Osteocyte (in vitro differentiated cells): ENCODE results near the gene BAG5. TPM values are rescaled to one million over a fixed set of nuclear protein-coding genes. Genes with fewer than 3 reads are reported as not detected.

Experiments
- DNase-seq: peaks from one replicate; pipeline ENCODE4 v3.0.0; 2021; ENCODE audit warnings: mixed read lengths; ENCODE audit not compliant: unreplicated experiment; ENCODE audit errors: extremely low spot score
- H3K27ac Mint-ChIP-seq: one replicate; pipeline ENCODE4 v1.8.0; 2021; ENCODE audit warnings: mild to moderate bottlenecking, mixed read lengths; ENCODE audit not compliant: unreplicated experiment
- H3K27me3 Mint-ChIP-seq: one replicate; pipeline ENCODE4 v1.8.0; 2021; ENCODE audit warnings: mixed read lengths; ENCODE audit not compliant: unreplicated experiment
- H3K36me3 Mint-ChIP-seq: one replicate; pipeline ENCODE4 v1.8.0; 2021; ENCODE audit warnings: mixed read lengths; ENCODE audit not compliant: unreplicated experiment
- H3K4me1 Mint-ChIP-seq: one replicate; pipeline ENCODE4 v1.8.0; 2021; ENCODE audit warnings: mixed read lengths; ENCODE audit not compliant: unreplicated experiment
- H3K4me3 Mint-ChIP-seq: one replicate; pipeline ENCODE4 v1.8.0; 2021; ENCODE audit warnings: mild to moderate bottlenecking, moderate library complexity, mixed read lengths; ENCODE audit not compliant: unreplicated experiment
- H3K9me3 Mint-ChIP-seq: one replicate; pipeline ENCODE4 v1.8.0; 2021; ENCODE audit warnings: mixed read lengths; ENCODE audit not compliant: unreplicated experiment
- total RNA-seq: library from RNA; stranded (reverse); gene quantifications from 2 replicates; pipeline ENCODE4 v1.2.1, GENCODE V29; 2021
- TF ChIP-seq, protein P1 (sequence below): fragments of 200-600 bp; sonication (generic); IDR thresholded peaks from 2 replicates; pipeline ENCODE4 v1.5.0; 2021; ENCODE audit warnings: antibody characterized with exemption, mild to moderate bottlenecking, moderate library complexity

BAG5 gene
- total RNA-seq, 1 donor from 2014 or later, result 21.9 TPM

- Mint-ChIP-seq H3K4me3 (no peak overlapping the region), H3K27ac (peak overlapping the region; percentile 85), H3K9me3 (no peaks in the 10 kb centered on the region), H3K4me1 (peaks cover 25% of the 10 kb centered on the region), H3K27me3 (no peaks in the 10 kb centered on the region), H3K36me3 (no peaks in the 10 kb centered on the region)
- DNase-seq, result no peak
- TF ChIP-seq, protein P1, sequence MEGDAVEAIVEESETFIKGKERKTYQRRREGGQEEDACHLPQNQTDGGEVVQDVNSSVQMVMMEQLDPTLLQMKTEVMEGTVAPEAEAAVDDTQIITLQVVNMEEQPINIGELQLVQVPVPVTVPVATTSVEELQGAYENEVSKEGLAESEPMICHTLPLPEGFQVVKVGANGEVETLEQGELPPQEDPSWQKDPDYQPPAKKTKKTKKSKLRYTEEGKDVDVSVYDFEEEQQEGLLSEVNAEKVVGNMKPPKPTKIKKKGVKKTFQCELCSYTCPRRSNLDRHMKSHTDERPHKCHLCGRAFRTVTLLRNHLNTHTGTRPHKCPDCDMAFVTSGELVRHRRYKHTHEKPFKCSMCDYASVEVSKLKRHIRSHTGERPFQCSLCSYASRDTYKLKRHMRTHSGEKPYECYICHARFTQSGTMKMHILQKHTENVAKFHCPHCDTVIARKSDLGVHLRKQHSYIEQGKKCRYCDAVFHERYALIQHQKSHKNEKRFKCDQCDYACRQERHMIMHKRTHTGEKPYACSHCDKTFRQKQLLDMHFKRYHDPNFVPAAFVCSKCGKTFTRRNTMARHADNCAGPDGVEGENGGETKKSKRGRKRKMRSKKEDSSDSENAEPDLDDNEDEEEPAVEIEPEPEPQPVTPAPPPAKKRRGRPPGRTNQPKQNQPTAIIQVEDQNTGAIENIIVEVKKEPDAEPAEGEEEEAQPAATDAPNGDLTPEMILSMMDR, result no peak
These were observed 10.2 kb downstream of the BAG5 start for GRCh38 chr14:103552011-103552845.

GRCh38 chr14:103551338-103551762 lies 11.1 kb downstream of the BAG5 start:
- TF ChIP-seq, protein P1, result no peak
- DNase-seq, result no peak
- no peaks in the 10 kb centered on the region for H3K9me3 Mint-ChIP-seq
- no peaks in the 10 kb centered on the region for H3K27me3 Mint-ChIP-seq
- H3K4me3 Mint-ChIP-seq, result no peak overlapping the region
- H3K36me3 Mint-ChIP-seq, result no peaks in the 10 kb centered on the region
- peaks cover 26% of the 10 kb centered on the region for H3K4me1 Mint-ChIP-seq
- H3K27ac Mint-ChIP-seq, result peak overlapping the region; percentile 85

DNA sequence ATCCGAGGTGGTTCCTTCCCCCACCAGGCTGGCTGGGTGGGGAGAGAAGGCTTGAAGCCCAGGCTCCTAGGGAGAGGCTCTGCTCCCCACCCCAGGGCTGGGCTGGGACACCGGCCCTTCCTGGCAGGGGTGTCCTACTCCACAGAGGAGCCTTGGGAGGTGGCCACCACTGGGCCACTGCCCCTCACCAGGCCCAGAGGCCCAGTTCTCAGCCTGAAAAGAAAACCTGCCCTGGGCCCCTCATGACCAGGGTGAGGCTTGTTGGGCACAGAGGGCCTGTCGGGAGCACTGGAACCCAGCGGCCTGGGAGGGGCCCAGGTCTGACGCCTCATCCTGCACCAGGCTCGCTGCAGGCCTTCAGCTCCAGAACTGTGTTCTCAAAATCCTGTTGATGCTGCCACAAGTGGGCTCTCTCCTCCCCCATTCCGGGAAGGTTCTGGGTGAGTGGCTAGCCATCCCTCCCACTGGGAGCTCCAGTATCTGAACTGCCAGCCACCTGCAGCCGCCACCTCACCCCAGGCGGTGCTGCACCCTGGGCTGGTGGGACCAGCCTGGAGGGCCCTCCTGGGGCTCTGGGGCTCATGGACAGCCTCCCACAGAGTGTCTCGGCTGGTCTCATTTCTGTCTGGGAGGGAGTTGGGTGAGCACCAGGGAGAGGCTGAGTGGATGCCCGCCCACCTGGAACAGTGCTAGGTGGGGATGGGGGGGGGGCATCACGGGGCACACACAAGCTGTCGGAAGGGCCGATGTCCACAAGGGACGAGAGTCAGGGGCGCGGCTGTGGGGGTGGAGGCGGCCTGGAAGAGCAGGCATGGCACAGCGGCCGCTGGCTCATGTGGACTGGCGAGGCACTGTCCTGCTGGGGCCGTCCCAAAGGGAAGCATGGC lies 11.8 kb downstream of the BAG5 start:
- Mint-ChIP-seq H3K27me3 (no peaks in the 10 kb centered on the region), H3K27ac (peak overlapping the region; percentile 44), H3K36me3 (no peaks in the 10 kb centered on the region), H3K4me3 (no peak overlapping the region), H3K4me1 (peaks cover 27% of the 10 kb centered on the region), H3K9me3 (no peaks in the 10 kb centered on the region)
- no peak for DNase-seq
- TF ChIP-seq, protein P1, result no peak

GRCh38 chr14:103549361-103550311 lies 12.8 kb downstream of the BAG5 start:
- no peak for DNase-seq
- no peaks in the 10 kb centered on the region for H3K9me3 Mint-ChIP-seq
- TF ChIP-seq, protein P1, result no peak
- no peaks in the 10 kb centered on the region for H3K36me3 Mint-ChIP-seq
- H3K27ac Mint-ChIP-seq, result peak overlapping the region; percentile 44
- no peak overlapping the region for H3K4me3 Mint-ChIP-seq
- H3K4me1 Mint-ChIP-seq, result peaks cover 27% of the 10 kb centered on the region
- no peaks in the 10 kb centered on the region for H3K27me3 Mint-ChIP-seq
